OCI-LY3 (cell line): ENCODE results near the gene IL16.

Experiments used
- CTCF ChIP-seq: fragments of 200-600, 300-600 bp; sonication (generic); IDR thresholded peaks from 2 replicates; pipeline ENCODE4 v1.5.1; 2014; ENCODE audit warnings: antibody characterized with exemption, low read length, low read depth
- EZH2phosphoT487 ChIP-seq: fragments of 200-600 bp; shearing (Covaris generic); IDR thresholded peaks from 2 replicates; pipeline ENCODE4 v1.6.1; 2018; ENCODE audit warnings: antibody characterized with exemption, mixed run types, low read depth

- TF ChIP-seq CTCF (no peak), EZH2phosphoT487 (no peak)
Measured at GRCh38 chr15:81194723-81195122, 2.0 kb upstream of the IL16 start.
